ENCODE measurements around the gene CARD19. TPM values are rescaled to one million over a fixed set of nuclear protein-coding genes. Genes with fewer than 3 reads are reported as not detected.
A peak's percentile ranks its signal among the peaks of the same experiment; 100 is the strongest.

Gene CARD19
- total RNA-seq, 4 donors from 2014 or later, result 49.6 to 82.4 (median 70.9) TPM

- intact Hi-C loops (cut with DNase I; ENCODE audit: low total_unique reads) (no loop called here), in situ Hi-C loops (cut with MboI; ENCODE audit: low sequenced_read_pairs in 4 of 4) (no loop called here)
- no peaks in the 10 kb centered on the region for H3K36me3 ChIP-seq
- H3K4me1 ChIP-seq, result peaks cover 32 to 37% of the 10 kb centered on the region in 2 donors
- no peaks in the 10 kb centered on the region for H3K9me3 ChIP-seq
- no peak overlapping the region for H3K4me3 ChIP-seq
- no peak for ATAC-seq
- H3K27me3 ChIP-seq, result no peaks in the 10 kb centered on the region
- TF ChIP-seq CTCF (IDR thresholded peaks at IDR 0.05 in 4 of 5, conservative IDR thresholded peaks at IDR 0.05 in 1 of 5) (no peak), POLR2A (IDR thresholded peaks at IDR 0.05) (no peak)
- no peak for DNase-seq
- peak overlapping the region in 3 of 4 donors; percentile 95 to 99 (median 98) for H3K27ac ChIP-seq
Measured at GRCh38 chr9:93137362-93137761, 41.3 kb downstream of the CARD19 start.

- Histone ChIP-seq H3K36me3 (no peaks in the 10 kb centered on the region), H3K27ac (peak overlapping the region in 1 of 4 donors; percentile 98), H3K4me3 (no peak overlapping the region), H3K27me3 (no peaks in the 10 kb centered on the region), H3K9me3 (no peaks in the 10 kb centered on the region), H3K4me1 (peaks cover 24 to 31% of the 10 kb centered on the region in 2 donors)
- in situ Hi-C loops (cut with MboI; ENCODE audit: low sequenced_read_pairs in 4 of 4) (no loop called here), intact Hi-C loops (cut with DNase I; ENCODE audit: low total_unique reads) (no loop called here)
- no peak for TF ChIP-seq POLR2A (IDR thresholded peaks at IDR 0.05)
- TF ChIP-seq CTCF (IDR thresholded peaks at IDR 0.05 in 4 of 5, conservative IDR thresholded peaks at IDR 0.05 in 1 of 5), result no peak
- ATAC-seq (no peak), DNase-seq (no peak)
Measured at GRCh38 chr9:93138171-93138764, 42.3 kb downstream of the CARD19 start.

GRCh38 chr9:93139365-93140182, 43.6 kb downstream of the CARD19 start:
- H3K36me3 ChIP-seq, result no peaks in the 10 kb centered on the region
- intact Hi-C loops (cut with DNase I; ENCODE audit: low total_unique reads), result no loop called here
- H3K4me3 ChIP-seq, result no peak overlapping the region
- no peaks in the 10 kb centered on the region for H3K9me3 ChIP-seq
- H3K27me3 ChIP-seq, result no peaks in the 10 kb centered on the region
- ATAC-seq (peak; percentile 20 to 47), DNase-seq (peak; percentile 54 to 80)
- TF ChIP-seq POLR2A (IDR thresholded peaks at IDR 0.05), result peak in 1 of 2 donors; percentile 57
- no peak for TF ChIP-seq CTCF (IDR thresholded peaks at IDR 0.05 in 4 of 5, conservative IDR thresholded peaks at IDR 0.05 in 1 of 5)
- peaks cover 32 to 36% of the 10 kb centered on the region in 2 donors for H3K4me1 ChIP-seq
- peak overlapping the region; percentile 48 to 98 (median 67) for H3K27ac ChIP-seq
- in situ Hi-C loops (cut with MboI; ENCODE audit: low sequenced_read_pairs in 4 of 4), result no loop called here

GRCh38 chr9:93141771-93142483, 45.9 kb downstream of the CARD19 start:
- Histone ChIP-seq H3K27ac (peak overlapping the region; percentile 1 to 88 (median 68)), H3K36me3 (no peaks in the 10 kb centered on the region), H3K4me3 (no peak overlapping the region), H3K27me3 (no peaks in the 10 kb centered on the region), H3K9me3 (no peaks in the 10 kb centered on the region), H3K4me1 (peaks cover 19 to 22% of the 10 kb centered on the region in 2 donors)
- DNase-seq (peak in 1 of 2 donors; percentile 46), ATAC-seq (no peak)
- in situ Hi-C loops (cut with MboI; ENCODE audit: low sequenced_read_pairs in 4 of 4) (no loop called here), intact Hi-C loops (cut with DNase I; ENCODE audit: low total_unique reads) (no loop called here)
- no peak for TF ChIP-seq CTCF (IDR thresholded peaks at IDR 0.05 in 4 of 5, conservative IDR thresholded peaks at IDR 0.05 in 1 of 5)

All from gastrocnemius medialis (tissue), 4 donors.